SH-SY5Y (cell line): ENCODE data around the gene AFP.

ENCODE experiments used
- GATA2 ChIP-seq: IDR thresholded peaks from 2 replicates; pipeline ENCODE4 v1.6.1; 2011; ENCODE audit warnings: mild to moderate bottlenecking, low read depth, low read length
- GATA3 ChIP-seq: IDR thresholded peaks from 2 replicates; pipeline ENCODE4 v1.6.1; 2011; ENCODE audit warnings: low read depth, mild to moderate bottlenecking, low read length, moderate library complexity

DNA sequence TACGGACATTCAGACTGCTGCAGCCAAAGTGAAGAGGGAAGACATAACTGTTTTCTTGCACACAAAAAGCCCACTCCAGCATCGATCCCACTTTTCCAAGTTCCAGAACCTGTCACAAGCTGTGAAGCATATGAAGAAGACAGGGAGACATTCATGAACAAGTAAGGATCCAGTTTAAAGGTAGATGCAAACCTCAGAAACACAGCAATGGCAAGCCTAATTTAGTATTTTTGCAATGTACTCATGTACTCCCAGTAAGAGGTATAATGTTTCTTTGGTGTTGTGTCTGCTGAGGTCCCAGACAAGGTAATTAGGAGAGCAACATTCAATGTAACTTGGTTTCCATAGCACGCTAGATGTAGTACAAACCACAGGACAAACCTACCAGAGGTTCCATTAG, 4.6 kb downstream of the AFP start:
- TF ChIP-seq GATA3 (no peak), GATA2 (no peak)
